Esophagus muscularis mucosa (tissue), 4 donors: ENCODE measurements around the gene NFASC. TPM values are rescaled to one million over a fixed set of nuclear protein-coding genes. Genes with fewer than 3 reads are reported as not detected.
A peak's percentile ranks its signal among the peaks of the same experiment; 100 is the strongest.

Source experiments
- DNase-seq: peaks from one replicate; pipeline ENCODE4 v3.0.0-alpha.2; 2017; ENCODE audit errors: extremely low spot score
- H3K27ac ChIP-seq, 4 donors: fragments of 200-600 bp; sonication (generic); replicated peaks in 1 of 4; 1 replicate in 3 of 4; 2 replicates in 1 of 4; pipeline ENCODE4 v1.5.1; 2016 to 2019; ENCODE audit warnings: mild to moderate bottlenecking in 1 of 4
- H3K27me3 ChIP-seq, 4 donors: fragments of 200-600 bp; sonication (generic); one replicate each; pipeline versions ENCODE4 v1.5.1 to v1.6.0; 2016 to 2019
- H3K36me3 ChIP-seq, 4 donors: fragments of 200-600 bp; sonication (generic); one replicate each; pipeline ENCODE4 v1.5.1; 2016 to 2019
- H3K4me1 ChIP-seq, 4 donors: fragments of 200-600 bp; sonication (generic); one replicate each; pipeline ENCODE4 v1.5.1; 2016 to 2019
- H3K4me3 ChIP-seq, 4 donors: fragments of 200-600 bp; sonication (generic); 1 replicate in 2 of 4; 2 replicates in 2 of 4; pipeline ENCODE4 v1.5.1; 2016 to 2019; ENCODE audit warnings: mild to moderate bottlenecking in 4 of 4, moderate library complexity in 1 of 4
- H3K9me3 ChIP-seq, 4 donors: fragments of 200-600 bp; sonication (generic); 1 replicate in 3 of 4; 2 replicates in 1 of 4; pipeline ENCODE4 v1.5.1; 2016 to 2019
- CTCF ChIP-seq, 3 experiments: fragments of 200-600 bp in 2 of 3; fragments of 450-650 bp in 1 of 3; sonication (generic) in 2 of 3; IDR thresholded peaks; one replicate each; pipeline ENCODE4 v1.5.1; 2017 to 2019; ENCODE audit warnings: antibody characterized with exemption in 3 of 3, mild to moderate bottlenecking in 2 of 3, moderate library complexity in 1 of 3
- EP300 ChIP-seq: sonication (generic); formaldehyde crosslinking; IDR thresholded peaks from one replicate; pipeline ENCODE4 v1.6.1; 2017; ENCODE audit warnings: antibody characterized with exemption
- POLR2A ChIP-seq: fragments of 450-650 bp; IDR thresholded peaks from one replicate; pipeline ENCODE4 v1.6.1; 2017; ENCODE audit warnings: antibody characterized with exemption, moderate library complexity, mild to moderate bottlenecking, low read depth
- POLR2AphosphoS5 ChIP-seq, 2 donors: sonication (generic); formaldehyde crosslinking; IDR thresholded peaks; one replicate each; pipeline ENCODE4 v1.6.1; 2017; ENCODE audit warnings: antibody characterized with exemption in 2 of 2
- WGBS: methylation state at CpG from one replicate; pipeline ENCODE4 v1.1.5; 2018; 5-methylcytosine and 5-hydroxymethylcytosine counted together
- intact Hi-C: fragments of 100-400 bp; cut with DNase I; formaldehyde crosslinking; loops from one replicate; pipeline ENCODE4 v1.15.1; 2023
- total RNA-seq, 4 donors: library from RNA; depleted of rRNA; stranded (reverse); fragments of >200 nt; gene quantifications; one replicate each; pipeline versions ENCODE4 v1.1.0 to v1.2.1, GENCODE V29; 2016

NFASC gene
- total RNA-seq, 4 donors from 2014 or later = 31.1 to 122 (median 64.7) TPM

GRCh38 chr1:204979306-204979705 lies 108.6 kb downstream of the NFASC start:
- Histone ChIP-seq H3K27ac (no peak overlapping the region), H3K27me3 (no peaks in the 10 kb centered on the region), H3K9me3 (no peaks in the 10 kb centered on the region), H3K4me1 (peaks cover 0 to 15% (median 0%) of the 10 kb centered on the region in 4 donors), H3K4me3 (no peak overlapping the region), H3K36me3 (peaks cover 8 to 97% (median 52%) of the 10 kb centered on the region in 4 donors)
- 91% methylated on average over 15 of the region's 18 CpGs for WGBS
- TF ChIP-seq EP300 (no peak), POLR2A (no peak), CTCF (IDR thresholded peaks at IDR 0.05) (no peak), POLR2AphosphoS5 (IDR thresholded peaks at IDR 0.05) (no peak)
- intact Hi-C loops = no loop called here
- DNase-seq = no peak

GRCh38 chr1:204979891-204980649 lies 109.4 kb downstream of the NFASC start:
- no peak for DNase-seq
- 93% methylated on average over 10 of the region's 10 CpGs for WGBS
- Histone ChIP-seq H3K9me3 (no peaks in the 10 kb centered on the region), H3K27me3 (no peaks in the 10 kb centered on the region), H3K4me3 (no peak overlapping the region), H3K27ac (no peak overlapping the region), H3K36me3 (peaks cover 8 to 97% (median 52%) of the 10 kb centered on the region in 4 donors), H3K4me1 (peaks cover 0 to 15% (median 0%) of the 10 kb centered on the region in 4 donors)
- TF ChIP-seq EP300 (no peak), POLR2AphosphoS5 (IDR thresholded peaks at IDR 0.05) (no peak), CTCF (IDR thresholded peaks at IDR 0.05) (no peak), POLR2A (no peak)
- intact Hi-C loops = no loop called here

GRCh38 chr1:204980840-204981405 lies 110.3 kb downstream of the NFASC start:
- Histone ChIP-seq H3K36me3 (peaks cover 8 to 97% (median 51%) of the 10 kb centered on the region in 4 donors), H3K4me1 (peaks cover 0 to 15% (median 0%) of the 10 kb centered on the region in 4 donors), H3K27me3 (no peaks in the 10 kb centered on the region), H3K27ac (peak overlapping the region in 3 of 4 donors; percentile 1 to 33 (median 27)), H3K4me3 (no peak overlapping the region), H3K9me3 (no peaks in the 10 kb centered on the region)
- DNase-seq = no peak
- WGBS = 40% methylated on average over 3 of the region's 3 CpGs
- TF ChIP-seq EP300 (no peak), CTCF (IDR thresholded peaks at IDR 0.05) (no peak), POLR2AphosphoS5 (IDR thresholded peaks at IDR 0.05) (no peak), POLR2A (no peak)
- intact Hi-C loops = no loop called here

GRCh38 chr1:204983136-204983535 lies 112.5 kb downstream of the NFASC start:
- DNase-seq = no peak
- H3K4me1 ChIP-seq = peaks cover 0 to 15% (median 0%) of the 10 kb centered on the region in 4 donors
- intact Hi-C loops = no loop called here
- no peak overlapping the region for H3K4me3 ChIP-seq
- 58% methylated on average over 11 of the region's 11 CpGs for WGBS
- TF ChIP-seq POLR2A = no peak
- TF ChIP-seq CTCF (IDR thresholded peaks at IDR 0.05) = no peak
- TF ChIP-seq EP300 = no peak
- no peak for TF ChIP-seq POLR2AphosphoS5 (IDR thresholded peaks at IDR 0.05)
- no peaks in the 10 kb centered on the region for H3K27me3 ChIP-seq
- no peaks in the 10 kb centered on the region for H3K9me3 ChIP-seq
- H3K27ac ChIP-seq = no peak overlapping the region
- H3K36me3 ChIP-seq = peaks cover 4 to 97% (median 44%) of the 10 kb centered on the region in 4 donors
